GM12874 (cell line): ENCODE data around the gene CDKN2B-AS1.

Source experiments
- TF ChIP-seq, protein P1 (sequence below): IDR thresholded peaks from 2 replicates; pipeline ENCODE4 v1.5.1; 2011; ENCODE audit warnings: low read depth, mild to moderate bottlenecking, control low read depth, low read length, moderate library complexity; ENCODE audit not compliant: insufficient read depth

CDKN2B-AS1 gene

DNA sequence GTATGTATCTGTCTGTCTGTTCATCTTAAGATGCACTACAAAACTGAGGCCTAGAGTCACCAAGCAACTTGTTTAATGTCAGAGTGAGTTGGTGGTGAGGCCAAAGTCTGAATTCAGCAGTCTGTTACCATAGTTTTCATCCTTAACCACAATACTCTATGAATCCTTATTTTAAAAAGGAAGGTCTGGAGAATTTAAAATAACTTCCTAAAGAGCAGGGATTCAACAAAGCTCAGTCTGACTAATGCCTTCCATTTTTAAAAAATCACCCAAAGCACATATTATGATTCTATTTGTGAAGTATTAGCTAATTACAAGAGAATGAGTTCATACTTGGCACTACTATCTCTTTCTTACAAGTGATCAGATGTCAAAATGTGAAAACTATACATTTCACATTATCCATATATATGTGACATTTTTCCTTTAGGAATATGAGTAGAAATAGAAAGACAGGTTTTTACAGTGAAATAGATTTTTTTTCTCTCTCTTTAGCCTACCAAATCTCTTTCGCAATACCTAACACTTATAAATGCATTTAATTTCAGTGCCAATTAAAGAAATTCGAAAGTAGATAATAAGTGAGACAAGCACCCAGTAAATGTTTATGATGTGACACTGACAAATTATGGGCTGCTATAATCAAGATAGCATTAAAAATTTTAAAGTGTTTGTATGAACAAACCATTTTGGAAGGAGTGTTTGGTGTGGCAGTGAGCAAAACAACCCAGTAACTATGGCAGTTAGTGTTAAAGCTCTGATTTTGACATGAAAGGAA lies 116.8 kb downstream of the CDKN2B-AS1 start:
- TF ChIP-seq, protein P1, sequence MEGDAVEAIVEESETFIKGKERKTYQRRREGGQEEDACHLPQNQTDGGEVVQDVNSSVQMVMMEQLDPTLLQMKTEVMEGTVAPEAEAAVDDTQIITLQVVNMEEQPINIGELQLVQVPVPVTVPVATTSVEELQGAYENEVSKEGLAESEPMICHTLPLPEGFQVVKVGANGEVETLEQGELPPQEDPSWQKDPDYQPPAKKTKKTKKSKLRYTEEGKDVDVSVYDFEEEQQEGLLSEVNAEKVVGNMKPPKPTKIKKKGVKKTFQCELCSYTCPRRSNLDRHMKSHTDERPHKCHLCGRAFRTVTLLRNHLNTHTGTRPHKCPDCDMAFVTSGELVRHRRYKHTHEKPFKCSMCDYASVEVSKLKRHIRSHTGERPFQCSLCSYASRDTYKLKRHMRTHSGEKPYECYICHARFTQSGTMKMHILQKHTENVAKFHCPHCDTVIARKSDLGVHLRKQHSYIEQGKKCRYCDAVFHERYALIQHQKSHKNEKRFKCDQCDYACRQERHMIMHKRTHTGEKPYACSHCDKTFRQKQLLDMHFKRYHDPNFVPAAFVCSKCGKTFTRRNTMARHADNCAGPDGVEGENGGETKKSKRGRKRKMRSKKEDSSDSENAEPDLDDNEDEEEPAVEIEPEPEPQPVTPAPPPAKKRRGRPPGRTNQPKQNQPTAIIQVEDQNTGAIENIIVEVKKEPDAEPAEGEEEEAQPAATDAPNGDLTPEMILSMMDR, result no peak

GRCh38 chr9:22111954-22112247 lies 117.3 kb downstream of the CDKN2B-AS1 start:
- TF ChIP-seq, protein P1, result no peak

DNA sequence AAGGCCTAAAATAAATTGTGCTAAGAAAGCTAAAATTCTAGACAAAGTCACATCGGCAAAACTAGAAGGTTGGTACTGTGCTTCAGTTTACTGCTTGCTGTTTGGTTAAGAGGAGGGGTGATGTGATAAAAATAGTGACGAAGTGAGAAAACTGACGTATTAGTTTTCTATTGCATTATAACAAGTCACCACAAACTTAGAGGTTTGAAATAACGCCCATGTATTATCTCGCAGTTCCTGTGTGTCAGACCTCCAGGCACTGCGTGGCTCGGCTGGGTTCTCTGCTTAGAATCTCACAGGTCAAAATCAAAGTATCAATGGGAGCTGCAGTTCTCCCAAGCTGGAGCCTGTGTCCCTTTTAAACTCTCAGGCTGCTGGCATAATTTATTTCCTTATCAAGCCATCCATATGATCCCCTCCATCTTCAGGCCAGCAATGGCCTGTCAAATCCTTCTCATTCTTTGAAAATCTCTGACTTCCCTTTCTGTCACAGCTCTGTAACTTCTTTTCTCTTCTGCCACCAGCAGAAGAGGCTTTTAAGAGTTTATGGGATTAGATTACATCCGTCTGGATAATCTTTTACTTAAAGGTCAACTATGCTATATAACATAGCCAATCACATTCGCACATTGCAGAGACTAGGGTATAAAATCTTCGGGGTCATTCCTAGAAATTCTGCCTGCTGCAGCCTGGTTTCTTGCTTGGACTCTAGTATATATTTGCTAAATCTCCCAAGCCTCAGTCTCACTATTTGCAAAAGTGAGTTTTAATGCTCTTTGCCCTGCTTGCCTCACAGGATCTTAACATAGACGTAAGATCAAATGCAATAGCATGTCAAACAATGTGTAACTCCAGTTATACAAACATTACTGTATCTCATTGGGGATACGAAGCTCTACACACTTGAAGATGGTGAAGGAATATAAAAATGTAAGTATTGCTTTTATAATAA lies 118.6 kb downstream of the CDKN2B-AS1 start:
- TF ChIP-seq, protein P1, result no peak

GRCh38 chr9:22114956-22115355 lies 120.4 kb downstream of the CDKN2B-AS1 start:
- TF ChIP-seq, protein P1, result no peak

DNA sequence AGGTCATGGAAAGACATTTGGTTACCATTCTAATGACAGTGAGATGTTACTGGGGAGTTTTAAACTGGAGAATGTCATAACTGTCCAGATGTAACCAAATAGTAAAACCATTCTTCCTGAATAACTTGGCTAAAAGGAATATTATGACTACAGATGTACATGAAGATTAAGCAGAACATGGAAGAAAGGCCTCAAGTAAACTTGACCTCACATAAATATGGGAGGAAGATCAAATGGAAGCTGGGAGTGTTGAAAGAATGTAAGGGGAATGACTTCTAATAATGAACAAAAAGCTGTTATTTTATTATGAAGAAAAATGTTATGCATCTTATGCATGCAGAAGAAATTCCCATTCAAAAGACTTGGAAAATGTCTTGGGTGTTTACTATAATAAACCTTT lies 122.2 kb downstream of the CDKN2B-AS1 start:
- TF ChIP-seq, protein P1, result no peak

DNA sequence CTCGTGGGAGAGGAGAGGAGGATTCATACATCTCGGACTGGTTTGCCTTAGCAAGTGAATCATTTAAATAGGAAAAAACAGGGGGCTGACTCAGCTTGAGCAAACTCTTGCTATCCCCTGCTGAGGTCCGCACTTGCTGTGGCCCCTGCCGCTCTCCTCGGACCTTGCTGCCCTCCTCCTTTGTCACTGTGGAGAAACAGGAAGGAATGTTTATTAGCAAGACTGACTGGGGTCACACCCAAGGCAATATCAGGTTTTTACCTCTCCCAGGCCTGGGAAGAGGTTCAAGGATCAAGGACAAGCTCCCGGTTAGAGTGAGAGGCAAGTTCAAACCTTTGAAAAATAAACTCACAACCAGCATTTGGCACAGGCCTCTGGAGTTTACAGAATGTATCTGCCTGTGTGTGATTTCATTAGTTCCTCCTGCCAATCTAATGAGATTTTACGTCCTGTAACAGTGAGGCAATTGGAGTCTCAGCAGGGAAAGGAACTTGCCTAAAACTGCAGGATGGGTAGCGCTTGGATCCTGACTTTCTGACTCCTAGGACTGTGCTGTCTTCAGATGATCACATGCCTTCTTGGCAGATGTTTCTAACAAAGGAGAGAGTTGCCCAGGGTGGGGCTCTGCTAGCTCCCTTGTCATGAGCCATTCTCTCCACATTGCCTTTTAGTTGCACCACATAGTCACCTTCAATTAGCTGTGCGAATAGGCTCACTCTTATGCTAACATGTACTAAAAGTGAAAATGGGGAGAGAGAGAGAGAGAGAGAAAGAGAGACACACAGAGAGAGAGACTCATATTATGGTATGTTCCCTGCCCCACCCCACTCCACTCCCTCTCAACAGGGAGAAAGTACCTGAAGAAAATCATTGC lies 123.2 kb downstream of the CDKN2B-AS1 start:
- TF ChIP-seq, protein P1, result no peak
